Adrenal gland (tissue), 12 donors: ENCODE results near the gene TRAPPC3. TPM values are rescaled to one million over a fixed set of nuclear protein-coding genes. Genes with fewer than 3 reads are reported as not detected.

Source experiments
- DNase-seq, 7 donors: peaks; one replicate each; pipeline ENCODE4 v3.0.0-alpha.2; 2019 to 2020
- H3K27ac ChIP-seq, 5 donors: fragments of 200-600 bp; sonication (generic) in 4 of 5; 1 replicate in 3 of 5; 2 replicates in 2 of 5; pipeline versions ENCODE4 v1.5.1 to v1.8.0; 2016 to 2020; ENCODE audit warnings: mild to moderate bottlenecking in 1 of 5
- H3K27me3 ChIP-seq: fragments of 200-600 bp; 2 replicates; pipeline ENCODE4 v1.8.0; 2021
- H3K36me3 ChIP-seq, 2 donors: fragments of 200-600 bp; replicated peaks in 1 of 2; 1 replicate in 1 of 2; 2 replicates in 1 of 2; pipeline versions ENCODE4 v1.5.1 to v1.8.0; 2018 to 2022
- H3K4me1 ChIP-seq, 2 donors: fragments of 200-600 bp; replicated peaks in 1 of 2; 1 replicate in 1 of 2; 2 replicates in 1 of 2; pipeline versions ENCODE4 v1.5.1 to v1.8.0; 2018 to 2021
- H3K4me3 ChIP-seq, 4 donors: fragments of 200-600 bp; sonication (generic) in 3 of 4; one replicate each; pipeline ENCODE4 v1.5.1; 2016 to 2018
- H3K9me3 ChIP-seq, 3 donors: fragments of 200-600 bp; sonication (generic) in 1 of 3; replicated peaks in 1 of 3; 1 replicate in 2 of 3; 2 replicates in 1 of 3; pipeline versions ENCODE4 v1.5.1 to v1.8.0; 2016 to 2021
- CTCF ChIP-seq, 6 experiments: fragments of 450-650 bp in 4 of 6; fragments of 200-600 bp in 2 of 6; sonication (generic) in 1 of 6; IDR thresholded peaks; 1 replicate in 5 of 6; 2 replicates in 1 of 6; pipeline versions ENCODE4 v1.5.1 to v1.8.0; 2016 to 2021; ENCODE audit warnings: antibody characterized with exemption in 6 of 6, mild to moderate bottlenecking in 2 of 6, moderate library complexity in 1 of 6
- POLR2A ChIP-seq, 2 donors: fragments of 450-650 bp; IDR thresholded peaks; one replicate each; pipeline ENCODE4 v1.6.1; 2017; ENCODE audit warnings: antibody characterized with exemption in 2 of 2, mild to moderate bottlenecking in 2 of 2, moderate library complexity in 1 of 2
- WGBS, 4 donors: extraction: QIAGEN DNeasy Blood & Tissue Kit in 2 of 4; methylation state at CpG; one replicate each; pipeline versions ENCODE4 v1.1.5 to v1.1.7; 2013 to 2017; 5-methylcytosine and 5-hydroxymethylcytosine counted together
- intact Hi-C, 2 donors: fragments of 100-400 bp; cut with DNase I; formaldehyde crosslinking; loops; one replicate each; pipeline versions ENCODE4 v1.14.1 to v1.15.0; 2022 to 2023
- polyA plus RNA-seq, 3 donors: library from polyadenylated mRNA; stranded (reverse); fragments of 200-250 nt in 2 of 3; fragments of 350-450 nt in 1 of 3; fragmentation: Illumina TruSeq in 1 of 3; extraction: RNeasy Lipid Tissue Mini Kit (QIAGEN cat#74804) in 1 of 3; gene quantifications; one replicate each; pipeline ENCODE4 v1.2.3, GENCODE V29; 2013 to 2014
- total RNA-seq, 9 donors: library from RNA; depleted of rRNA in 4 of 9; stranded (reverse); fragments of >200 nt in 4 of 9; fragments of 120-200 nt in 1 of 9; fragmentation: NEBNext Ultra II Directional in 1 of 9; extraction: Animal tissue kit (Norgen Biotek cat#: 25700) in 1 of 9; gene quantifications; one replicate each; pipeline versions ENCODE4 v1.1.0 to v1.2.4, GENCODE V29; 2013 to 2023
- donor health status: healthy with polysubstance abuse.
- donor health status: Bipolar disorder and iron deficiency.
- donor health status: DM: yes; HTN: yes; CAD: no.
- donor health status: DM: no; HTN: no; CAD: no.
- donor health status: DM: no; HTN: no; CAD: no.
- donor health status: DM: yes; HTN: yes; CAD: no.

TRAPPC3 gene
- total and polyA plus RNA-seq, 12 donors: 54.0 to 182 (median 114) TPM

- Histone ChIP-seq H3K4me3 (no peak overlapping the region), H3K36me3 (peaks cover 0 to 77% of the 10 kb centered on the region in 2 donors), H3K4me1 (peaks cover 0 to 14% of the 10 kb centered on the region in 2 donors), H3K9me3 (no peaks in the 10 kb centered on the region), H3K27ac (no peak overlapping the region), H3K27me3 (no peaks in the 10 kb centered on the region)
- WGBS, 4 donors: 86 to 90% (median 89%) methylated on average over 58 to 62 of the region's 62 CpGs
- no peak for DNase-seq
- intact Hi-C loops: no loop called here
- TF ChIP-seq CTCF (IDR thresholded peaks at IDR 0.05) (no peak), POLR2A (IDR thresholded peaks at IDR 0.05) (no peak)
Observed at GRCh38 chr1:36178471-36179219, 29.4 kb upstream of the TRAPPC3 start.

- Histone ChIP-seq H3K27ac (no peak overlapping the region), H3K4me3 (no peak overlapping the region), H3K4me1 (peaks cover 0 to 14% of the 10 kb centered on the region in 2 donors), H3K36me3 (peaks cover 0 to 85% of the 10 kb centered on the region in 2 donors), H3K9me3 (no peaks in the 10 kb centered on the region), H3K27me3 (no peaks in the 10 kb centered on the region)
- intact Hi-C loops: no loop called here
- DNase-seq: no peak
- TF ChIP-seq CTCF (IDR thresholded peaks at IDR 0.05): no peak
- TF ChIP-seq POLR2A (IDR thresholded peaks at IDR 0.05): no peak
- 84 to 91% (median 85%) methylated on average over 11 to 33 of the region's 33 CpGs for WGBS, 4 donors
Observed at GRCh38 chr1:36177589-36178431, 28.5 kb upstream of the TRAPPC3 start.

- peaks cover 0 to 14% of the 10 kb centered on the region in 2 donors for H3K4me1 ChIP-seq
- no peak for TF ChIP-seq POLR2A (IDR thresholded peaks at IDR 0.05)
- peak in 3 of 6 experiments; percentile 14 to 44 (median 34) for TF ChIP-seq CTCF (IDR thresholded peaks at IDR 0.05)
- intact Hi-C loops: no loop called here
- WGBS, 4 donors: 64 to 80% (median 73%) methylated on average over 50 to 76 of the region's 76 CpGs
- no peak overlapping the region for H3K4me3 ChIP-seq
- peak overlapping the region in 1 of 5 donors; percentile 47 for H3K27ac ChIP-seq
- H3K36me3 ChIP-seq: peaks cover 0 to 100% of the 10 kb centered on the region in 2 donors
- H3K9me3 ChIP-seq: no peaks in the 10 kb centered on the region
- no peaks in the 10 kb centered on the region for H3K27me3 ChIP-seq
- peak in 1 of 7 donors; percentile 32 for DNase-seq
Observed at GRCh38 chr1:36176106-36176949, 27.0 kb upstream of the TRAPPC3 start.
